ENCODE results near the gene AP1S2.
"Not testable (repeated sequence)": the region's sequence is repeated elsewhere in the genome, so short reads cannot be mapped to it uniquely, and the experiment has no call there.

Gene AP1S2

GRCh38 chrX:15854080-15854655 lies 445 bp downstream of the AP1S2 start:
- DNase-seq = peak; percentile 51

GRCh38 chrX:15853586-15854079 lies 980 bp downstream of the AP1S2 start:
- no peak for DNase-seq

- no peak for DNase-seq
These were observed 5.1 kb downstream of the AP1S2 start for GRCh38 chrX:15849555-15849954.

GRCh38 chrX:15848576-15848975 lies 6.0 kb downstream of the AP1S2 start:
- no peak for DNase-seq

GRCh38 chrX:15843960-15844359 lies 10.7 kb downstream of the AP1S2 start:
- no peak for DNase-seq

- no peak for DNase-seq
These were observed 12.6 kb downstream of the AP1S2 start for GRCh38 chrX:15841853-15842516.

- DNase-seq = no peak
These were observed 16.6 kb downstream of the AP1S2 start for GRCh38 chrX:15838017-15838416.

GRCh38 chrX:15834827-15835595 lies 19.6 kb downstream of the AP1S2 start:
- DNase-seq = no peak

GRCh38 chrX:15834053-15834452 lies 20.6 kb downstream of the AP1S2 start:
- DNase-seq = no peak

GRCh38 chrX:15831347-15831746 lies 23.3 kb downstream of the AP1S2 start:
- not testable (repeated sequence) for DNase-seq

GRCh38 chrX:15829217-15829616 lies 25.4 kb downstream of the AP1S2 start:
- no peak for DNase-seq

GRCh38 chrX:15825936-15826335 lies 28.7 kb downstream of the AP1S2 start:
- no peak for DNase-seq

- DNase-seq = no peak
These were observed 31.7 kb downstream of the AP1S2 start for GRCh38 chrX:15822922-15823321.

GRCh38 chrX:15820106-15821073 lies 34.2 kb downstream of the AP1S2 start:
- no peak for DNase-seq

- peak; percentile 22 for DNase-seq
These were observed 37.7 kb downstream of the AP1S2 start for GRCh38 chrX:15816886-15817285.

- DNase-seq = no peak
These were observed 38.2 kb downstream of the AP1S2 start for GRCh38 chrX:15816438-15816809.

GRCh38 chrX:15815779-15816437 lies 38.7 kb downstream of the AP1S2 start:
- DNase-seq = no peak

- DNase-seq = no peak
These were observed 39.7 kb downstream of the AP1S2 start for GRCh38 chrX:15814771-15815365.

GRCh38 chrX:15813416-15813815 lies 41.2 kb downstream of the AP1S2 start:
- DNase-seq = no peak

GRCh38 chrX:15812192-15812938 lies 42.2 kb downstream of the AP1S2 start:
- no peak for DNase-seq

- no peak for DNase-seq
These were observed 46.4 kb downstream of the AP1S2 start for GRCh38 chrX:15808254-15808653.

All from activated CD8-positive, alpha-beta memory T cell treated with anti-CD3 and anti-CD28 coated beads, Interleukin-2, amount 50 U/mL, for 4 hours (primary cell).